ENCODE data around the gene AGL.
A peak's percentile ranks its signal among the peaks of the same experiment; 100 is the strongest.

Gene AGL

DNA sequence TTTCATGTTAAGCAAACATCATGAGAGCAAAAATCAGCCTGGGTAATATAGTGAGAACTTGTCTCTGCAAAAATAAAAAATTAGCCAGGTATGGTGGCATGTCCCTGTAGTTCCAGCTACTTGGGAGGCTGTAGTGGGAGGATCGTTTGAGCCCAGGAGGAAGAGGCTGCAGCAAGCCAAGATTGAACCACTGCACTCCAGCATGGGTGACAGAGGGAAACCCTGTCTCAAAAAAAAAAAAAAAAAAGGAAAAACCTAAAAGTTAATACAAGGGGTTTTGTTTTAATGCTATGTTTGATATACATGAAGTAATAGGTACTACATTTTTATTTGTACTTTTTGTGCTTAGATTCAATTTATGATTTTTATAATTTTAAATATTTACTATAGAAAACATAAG is 92.6 kb downstream of the AGL start:
- no peak overlapping the region for H3K27ac ChIP-seq

DNA sequence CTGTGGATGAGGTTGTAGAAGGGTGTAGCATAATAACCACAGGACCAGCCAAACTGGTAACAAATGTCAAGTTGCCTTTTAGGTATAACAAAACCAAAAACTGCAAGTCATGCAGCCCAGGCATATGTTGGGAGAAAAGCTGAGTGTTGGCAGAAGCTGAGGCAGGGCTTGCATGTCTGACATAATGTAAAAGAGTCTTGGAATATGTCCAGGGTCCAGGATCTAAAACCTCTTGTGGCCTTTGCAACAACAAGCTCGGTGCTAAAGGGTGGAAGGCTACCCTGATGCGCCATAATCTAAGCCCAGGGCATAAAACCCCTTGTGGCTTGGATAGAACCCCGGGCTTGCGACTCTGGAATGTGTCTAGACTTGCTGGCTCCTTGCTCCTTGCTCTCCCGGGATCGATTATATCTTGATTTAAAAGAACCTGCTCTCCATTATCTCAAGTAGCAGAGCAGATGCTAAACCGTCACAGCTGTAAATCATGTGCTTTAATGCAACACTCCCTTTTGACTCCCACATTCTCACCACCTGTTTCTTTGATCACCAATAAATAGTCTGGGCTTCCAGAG is 93.1 kb downstream of the AGL start:
- H3K27me3 ChIP-seq (replicated peaks), result no peaks in the 10 kb centered on the region
- DNase-seq, result peak; percentile 23
- in situ Hi-C loops (cut with HindIII; ENCODE audit: low pct_ligation_motif_present, low sequenced_read_pairs), result no loop called here
- no peak overlapping the region for H3K27ac ChIP-seq
- no peak overlapping the region for H3K4me3 ChIP-seq (ENCODE audit: low read depth, low read length)
- TF ChIP-seq, protein P1, sequence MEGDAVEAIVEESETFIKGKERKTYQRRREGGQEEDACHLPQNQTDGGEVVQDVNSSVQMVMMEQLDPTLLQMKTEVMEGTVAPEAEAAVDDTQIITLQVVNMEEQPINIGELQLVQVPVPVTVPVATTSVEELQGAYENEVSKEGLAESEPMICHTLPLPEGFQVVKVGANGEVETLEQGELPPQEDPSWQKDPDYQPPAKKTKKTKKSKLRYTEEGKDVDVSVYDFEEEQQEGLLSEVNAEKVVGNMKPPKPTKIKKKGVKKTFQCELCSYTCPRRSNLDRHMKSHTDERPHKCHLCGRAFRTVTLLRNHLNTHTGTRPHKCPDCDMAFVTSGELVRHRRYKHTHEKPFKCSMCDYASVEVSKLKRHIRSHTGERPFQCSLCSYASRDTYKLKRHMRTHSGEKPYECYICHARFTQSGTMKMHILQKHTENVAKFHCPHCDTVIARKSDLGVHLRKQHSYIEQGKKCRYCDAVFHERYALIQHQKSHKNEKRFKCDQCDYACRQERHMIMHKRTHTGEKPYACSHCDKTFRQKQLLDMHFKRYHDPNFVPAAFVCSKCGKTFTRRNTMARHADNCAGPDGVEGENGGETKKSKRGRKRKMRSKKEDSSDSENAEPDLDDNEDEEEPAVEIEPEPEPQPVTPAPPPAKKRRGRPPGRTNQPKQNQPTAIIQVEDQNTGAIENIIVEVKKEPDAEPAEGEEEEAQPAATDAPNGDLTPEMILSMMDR (IDR thresholded peaks at IDR 0.05; ENCODE audit: low read depth, low read length, missing control alignments), result no peak
- H3K36me3 ChIP-seq (replicated peaks), result no peaks in the 10 kb centered on the region

More for the DNA sequence above, 92.6 kb downstream of the AGL start:
- in situ Hi-C loops (cut with HindIII; ENCODE audit: low pct_ligation_motif_present, low sequenced_read_pairs), result no loop called here
- TF ChIP-seq, protein P1 (IDR thresholded peaks at IDR 0.05; ENCODE audit: low read depth, low read length, missing control alignments), result no peak
- Histone ChIP-seq H3K36me3 (replicated peaks) (no peaks in the 10 kb centered on the region), H3K4me3 (ENCODE audit: low read depth, low read length) (no peak overlapping the region), H3K27me3 (replicated peaks) (no peaks in the 10 kb centered on the region)
- no peak for DNase-seq

DNA sequence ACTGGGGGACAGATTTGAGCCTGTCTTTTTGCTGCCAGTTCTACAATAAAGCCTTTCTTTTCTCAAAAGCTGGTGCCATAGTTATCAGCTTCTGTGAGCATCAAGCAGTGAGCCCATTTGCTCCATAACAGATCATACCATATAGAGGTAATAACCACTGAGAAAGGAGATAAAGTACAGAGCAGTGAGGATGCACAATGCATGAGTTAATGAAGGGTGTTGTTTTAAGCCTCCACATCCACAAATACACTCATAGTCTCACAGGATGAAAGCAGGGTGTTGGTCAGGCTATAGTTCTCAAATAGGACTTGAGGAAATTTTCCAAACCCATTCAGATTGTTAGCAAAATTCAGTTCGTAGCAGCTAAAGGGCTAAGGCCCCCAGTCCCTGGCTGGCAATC is 94.0 kb downstream of the AGL start:
- H3K27ac ChIP-seq, result no peak overlapping the region
- no peak for DNase-seq
- no peaks in the 10 kb centered on the region for H3K27me3 ChIP-seq (replicated peaks)
- H3K36me3 ChIP-seq (replicated peaks), result no peaks in the 10 kb centered on the region
- no peak overlapping the region for H3K4me3 ChIP-seq (ENCODE audit: low read depth, low read length)
- in situ Hi-C loops (cut with HindIII; ENCODE audit: low pct_ligation_motif_present, low sequenced_read_pairs), result no loop called here
- TF ChIP-seq, protein P1 (IDR thresholded peaks at IDR 0.05; ENCODE audit: low read depth, low read length, missing control alignments), result no peak

DNA sequence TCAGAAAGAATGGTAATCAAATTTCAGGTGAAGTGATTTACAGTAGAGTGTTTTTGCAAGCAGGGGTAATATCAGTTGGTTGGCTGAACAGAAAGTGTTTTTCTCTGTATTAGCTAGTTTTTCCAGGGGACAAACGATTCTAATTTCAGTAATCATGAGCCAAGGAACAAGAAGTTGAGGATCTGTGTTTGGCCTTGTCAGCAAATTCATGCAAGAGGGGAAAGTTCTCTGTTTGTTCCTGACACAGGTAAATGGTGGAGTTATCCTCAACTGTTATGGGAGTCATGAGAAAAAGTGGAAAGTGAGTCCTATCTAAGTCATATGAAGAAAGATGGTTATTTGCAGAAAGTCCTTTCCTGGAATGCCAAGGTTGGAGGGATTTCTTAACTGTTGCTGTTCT is 95.0 kb downstream of the AGL start:
- in situ Hi-C loops (cut with HindIII; ENCODE audit: low pct_ligation_motif_present, low sequenced_read_pairs), result no loop called here
- TF ChIP-seq, protein P1 (IDR thresholded peaks at IDR 0.05; ENCODE audit: low read depth, low read length, missing control alignments), result no peak
- no peaks in the 10 kb centered on the region for H3K27me3 ChIP-seq (replicated peaks)

DNA sequence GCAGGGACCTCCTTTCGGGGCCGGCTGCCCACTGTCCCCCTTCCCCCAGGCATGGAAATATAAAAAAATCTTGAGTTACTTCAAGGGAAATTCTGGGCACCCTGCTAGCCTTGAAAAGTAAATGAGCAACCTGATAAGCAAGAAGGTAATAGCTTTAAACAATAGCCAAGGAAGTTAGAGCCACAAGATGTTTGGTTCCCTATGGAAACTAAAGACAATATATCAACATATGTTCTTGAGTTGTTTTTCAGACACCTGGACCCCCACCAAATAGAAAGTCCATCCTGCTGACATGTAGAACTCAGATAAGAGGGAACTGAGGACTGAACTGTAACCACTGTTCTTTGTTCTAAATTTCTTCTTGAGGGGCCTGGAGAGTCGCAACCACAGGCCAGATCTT is 100.3 kb downstream of the AGL start:
- DNase-seq, result no peak
- Histone ChIP-seq H3K36me3 (replicated peaks) (no peaks in the 10 kb centered on the region), H3K27ac (no peak overlapping the region), H3K4me3 (ENCODE audit: low read depth, low read length) (no peak overlapping the region), H3K27me3 (replicated peaks) (no peaks in the 10 kb centered on the region)
- TF ChIP-seq, protein P1 (IDR thresholded peaks at IDR 0.05; ENCODE audit: low read depth, low read length, missing control alignments), result no peak
- in situ Hi-C loops (cut with HindIII; ENCODE audit: low pct_ligation_motif_present, low sequenced_read_pairs), result no loop called here

More for the DNA sequence above, 95.0 kb downstream of the AGL start:
- no peak overlapping the region for H3K27ac ChIP-seq
- H3K36me3 ChIP-seq (replicated peaks), result no peaks in the 10 kb centered on the region
- no peak overlapping the region for H3K4me3 ChIP-seq (ENCODE audit: low read depth, low read length)
- DNase-seq, result no peak

DNA sequence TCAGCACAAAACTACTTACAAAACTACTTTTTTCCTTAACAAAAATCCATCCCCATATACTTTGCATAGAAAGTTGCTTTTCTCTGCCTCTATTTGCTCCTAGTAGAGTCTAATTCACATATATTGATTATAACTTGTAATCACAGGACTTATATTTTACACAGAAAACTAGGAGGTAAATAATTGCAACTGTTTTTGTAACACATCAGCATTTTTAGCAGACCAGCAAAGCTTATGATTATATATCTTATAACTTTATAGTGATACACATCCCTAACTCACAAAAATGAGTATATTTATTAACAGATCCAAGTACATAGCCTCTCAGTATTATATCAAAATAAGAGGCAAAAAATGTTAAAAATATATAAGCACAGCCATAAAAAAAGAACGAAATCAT is 102.4 kb downstream of the AGL start:
- in situ Hi-C loops (cut with HindIII; ENCODE audit: low pct_ligation_motif_present, low sequenced_read_pairs), result no loop called here
- Histone ChIP-seq H3K27ac (no peak overlapping the region), H3K36me3 (replicated peaks) (no peaks in the 10 kb centered on the region), H3K27me3 (replicated peaks) (no peaks in the 10 kb centered on the region), H3K4me3 (ENCODE audit: low read depth, low read length) (no peak overlapping the region)
- no peak for DNase-seq
- TF ChIP-seq, protein P1 (IDR thresholded peaks at IDR 0.05; ENCODE audit: low read depth, low read length, missing control alignments), result no peak

All from brain microvascular endothelial cell (primary cell).